Ishikawa (cell line): ENCODE measurements around the gene MYOT.

Source experiments
- CEBPB ChIP-seq: IDR thresholded peaks from 2 replicates; pipeline ENCODE4 v1.6.1; 2012
- CREB1 ChIP-seq: IDR thresholded peaks from 2 replicates; pipeline ENCODE4 v1.6.1; 2012; ENCODE audit warnings: low read depth
- EGR1 ChIP-seq: IDR thresholded peaks from 2 replicates; pipeline ENCODE4 v1.6.1; 2012
- EP300 ChIP-seq: IDR thresholded peaks from 2 replicates; pipeline ENCODE4 v1.6.1; 2012; ENCODE audit warnings: borderline replicate concordance
- FOXM1 ChIP-seq: IDR thresholded peaks from 2 replicates; pipeline ENCODE4 v1.6.1; 2012; ENCODE audit warnings: low read depth, borderline replicate concordance
- MAX ChIP-seq: IDR thresholded peaks from 2 replicates; pipeline ENCODE4 v1.6.1; 2012
- NFIC ChIP-seq: IDR thresholded peaks from 2 replicates; pipeline ENCODE4 v1.6.1; 2012
- RAD21 ChIP-seq: IDR thresholded peaks from 2 replicates; pipeline ENCODE4 v1.6.1; 2012; ENCODE audit warnings: low read depth
- REST ChIP-seq: IDR thresholded peaks from 2 replicates; pipeline ENCODE4 v1.6.1; 2012; ENCODE audit warnings: low read depth, mild to moderate bottlenecking
- TAF1 ChIP-seq: IDR thresholded peaks from 2 replicates; pipeline ENCODE4 v1.6.1; 2012; ENCODE audit warnings: low read depth, mild to moderate bottlenecking
- TCF12 ChIP-seq: IDR thresholded peaks from 2 replicates; pipeline ENCODE4 v1.6.1; 2012; ENCODE audit warnings: low read depth
- TEAD4 ChIP-seq: IDR thresholded peaks from 2 replicates; pipeline ENCODE4 v1.6.1; 2012
- YY1 ChIP-seq: IDR thresholded peaks from 2 replicates; pipeline ENCODE4 v1.6.1; 2012; ENCODE audit warnings: low read depth
- ZBTB7A ChIP-seq: IDR thresholded peaks from 2 replicates; pipeline ENCODE4 v1.6.1; 2012; ENCODE audit warnings: low read depth
- TF ChIP-seq, protein P1 (sequence below): IDR thresholded peaks from 2 replicates; pipeline ENCODE4 v1.6.1; 2012

The MYOT gene

GRCh38 chr5:137901011-137901817, 33.6 kb downstream of the MYOT start:
- TF ChIP-seq CREB1 (no peak), RAD21 (no peak), MAX (no peak), NFIC (no peak), YY1 (no peak), TEAD4 (no peak), TCF12 (no peak), EP300 (no peak), TAF1 (no peak), CEBPB (no peak), EGR1 (no peak), FOXM1 (no peak), ZBTB7A (no peak), REST (no peak)
- TF ChIP-seq, protein P1, sequence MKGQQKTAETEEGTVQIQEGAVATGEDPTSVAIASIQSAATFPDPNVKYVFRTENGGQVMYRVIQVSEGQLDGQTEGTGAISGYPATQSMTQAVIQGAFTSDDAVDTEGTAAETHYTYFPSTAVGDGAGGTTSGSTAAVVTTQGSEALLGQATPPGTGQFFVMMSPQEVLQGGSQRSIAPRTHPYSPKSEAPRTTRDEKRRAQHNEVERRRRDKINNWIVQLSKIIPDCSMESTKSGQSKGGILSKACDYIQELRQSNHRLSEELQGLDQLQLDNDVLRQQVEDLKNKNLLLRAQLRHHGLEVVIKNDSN = no peak

GRCh38 chr5:137902408-137903133, 34.9 kb downstream of the MYOT start:
- no peak for TF ChIP-seq RAD21
- TF ChIP-seq, protein P1 = no peak
- no peak for TF ChIP-seq CEBPB
- no peak for TF ChIP-seq NFIC
- TF ChIP-seq CREB1 = no peak
- no peak for TF ChIP-seq ZBTB7A
- TF ChIP-seq TCF12 = no peak
- no peak for TF ChIP-seq YY1
- no peak for TF ChIP-seq FOXM1
- no peak for TF ChIP-seq MAX
- TF ChIP-seq EGR1 = no peak
- no peak for TF ChIP-seq TEAD4

DNA sequence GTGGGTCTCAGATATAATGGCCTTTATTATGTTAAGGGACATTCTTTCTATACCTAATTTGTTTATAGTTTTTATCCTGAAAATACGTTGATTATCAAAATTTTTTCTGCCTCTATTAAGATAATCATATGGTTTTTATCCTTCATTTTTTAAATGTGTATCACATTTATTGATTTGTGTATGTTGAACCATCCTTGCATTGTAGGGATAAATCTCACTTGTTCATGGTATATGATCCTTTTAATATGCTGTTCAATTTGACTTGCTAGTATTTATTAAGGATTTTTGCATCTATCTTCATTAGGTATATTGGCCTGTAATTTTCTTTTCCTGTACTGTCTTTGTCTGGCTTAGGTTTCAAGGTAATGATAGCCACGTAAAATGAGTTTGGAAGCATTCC, 47.1 kb downstream of the MYOT start:
- TF ChIP-seq CEBPB (no peak), EGR1 (no peak), TAF1 (no peak), CREB1 (no peak), YY1 (no peak), TCF12 (no peak), REST (no peak), FOXM1 (no peak), NFIC (no peak), MAX (no peak), RAD21 (no peak), ZBTB7A (no peak), TEAD4 (no peak), EP300 (no peak)
- TF ChIP-seq, protein P1 = no peak

DNA sequence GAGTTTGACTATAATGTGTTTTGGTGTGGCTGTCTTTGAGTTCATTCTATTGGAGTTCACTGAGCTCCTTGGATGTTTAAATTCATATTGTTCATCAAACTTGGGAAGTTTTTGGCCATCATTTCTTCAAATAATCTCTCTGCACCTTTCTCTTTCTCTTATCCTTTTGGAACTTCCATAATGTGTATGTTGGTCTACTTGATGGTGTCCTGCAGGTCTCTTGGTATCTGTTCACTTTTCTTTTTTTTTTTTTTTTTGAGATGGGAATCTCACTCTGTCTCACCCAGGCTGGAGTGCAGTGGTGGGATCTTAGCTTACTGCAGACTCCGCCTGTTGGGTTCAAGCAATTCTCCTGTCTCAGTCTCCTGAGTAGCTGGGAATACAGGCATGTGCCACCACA, 49.3 kb downstream of the MYOT start:
- TF ChIP-seq NFIC = no peak
- no peak for TF ChIP-seq EP300
- TF ChIP-seq TCF12 = no peak
- no peak for TF ChIP-seq TEAD4
- no peak for TF ChIP-seq ZBTB7A
- no peak for TF ChIP-seq TAF1
- no peak for TF ChIP-seq EGR1
- no peak for TF ChIP-seq FOXM1
- no peak for TF ChIP-seq CEBPB
- TF ChIP-seq YY1 = no peak
- no peak for TF ChIP-seq REST
- no peak for TF ChIP-seq RAD21
- TF ChIP-seq, protein P1 = no peak
- no peak for TF ChIP-seq CREB1
- no peak for TF ChIP-seq MAX
